Measurements from ENCODE around the gene TBCB.

TBCB gene

DNA sequence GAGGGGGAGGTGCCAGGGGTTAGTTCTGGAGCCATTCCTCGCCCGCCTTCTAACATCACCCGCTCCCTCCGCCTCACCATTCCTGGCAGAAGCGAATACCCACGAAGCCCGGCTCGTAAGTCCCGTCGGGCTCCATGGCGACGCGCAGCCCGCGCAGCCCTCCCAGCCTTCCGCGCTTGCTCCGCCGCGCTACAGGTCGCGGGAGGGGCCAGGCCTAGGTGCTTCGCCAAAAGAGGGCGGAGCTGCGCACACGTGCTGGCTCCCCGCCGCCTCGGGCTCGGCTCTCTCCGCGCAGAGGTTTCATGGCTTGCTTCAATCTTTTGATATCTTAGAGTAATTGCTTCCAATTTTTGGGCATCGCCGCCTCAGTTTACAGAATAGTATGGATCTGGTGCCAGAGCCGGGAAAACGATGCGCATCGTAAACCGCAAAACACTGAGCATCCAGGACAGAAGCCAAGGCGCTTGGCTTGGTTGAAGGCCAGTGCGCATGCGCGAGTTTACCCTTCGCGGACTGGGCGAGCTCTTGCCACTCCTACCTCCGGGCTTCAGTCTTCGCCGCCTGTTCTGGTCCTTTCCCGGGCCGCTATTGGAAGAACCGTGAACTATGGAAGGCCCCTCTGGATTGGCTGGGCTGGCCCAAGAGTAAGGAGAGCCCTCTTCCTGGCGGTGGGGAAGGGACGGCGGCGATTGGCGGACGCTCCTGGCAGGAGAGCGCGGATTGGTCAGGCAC lies 381 bp upstream of the TBCB start, which contains the start of gene POLR2I:
POLR2I (minus strand) TSS at position 155 of the 732 bp plus-strand sequence; CDS start at position 136, 19 bp downstream.
- peak; percentile 100 for DNase-seq (ENCODE audit: low read depth, low spot score)
- TF ChIP-seq, protein P1, sequence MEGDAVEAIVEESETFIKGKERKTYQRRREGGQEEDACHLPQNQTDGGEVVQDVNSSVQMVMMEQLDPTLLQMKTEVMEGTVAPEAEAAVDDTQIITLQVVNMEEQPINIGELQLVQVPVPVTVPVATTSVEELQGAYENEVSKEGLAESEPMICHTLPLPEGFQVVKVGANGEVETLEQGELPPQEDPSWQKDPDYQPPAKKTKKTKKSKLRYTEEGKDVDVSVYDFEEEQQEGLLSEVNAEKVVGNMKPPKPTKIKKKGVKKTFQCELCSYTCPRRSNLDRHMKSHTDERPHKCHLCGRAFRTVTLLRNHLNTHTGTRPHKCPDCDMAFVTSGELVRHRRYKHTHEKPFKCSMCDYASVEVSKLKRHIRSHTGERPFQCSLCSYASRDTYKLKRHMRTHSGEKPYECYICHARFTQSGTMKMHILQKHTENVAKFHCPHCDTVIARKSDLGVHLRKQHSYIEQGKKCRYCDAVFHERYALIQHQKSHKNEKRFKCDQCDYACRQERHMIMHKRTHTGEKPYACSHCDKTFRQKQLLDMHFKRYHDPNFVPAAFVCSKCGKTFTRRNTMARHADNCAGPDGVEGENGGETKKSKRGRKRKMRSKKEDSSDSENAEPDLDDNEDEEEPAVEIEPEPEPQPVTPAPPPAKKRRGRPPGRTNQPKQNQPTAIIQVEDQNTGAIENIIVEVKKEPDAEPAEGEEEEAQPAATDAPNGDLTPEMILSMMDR (IDR thresholded peaks at IDR 0.05; ENCODE audit: low read depth, low read length) = no peak
- in situ Hi-C loops (cut with HindIII; ENCODE audit: low sequenced_read_pairs) = no loop called here

GRCh38 chr19:36116344-36116637 lies 1.0 kb downstream of the TBCB start:
- in situ Hi-C loops (cut with HindIII; ENCODE audit: low sequenced_read_pairs) = no loop called here
- DNase-seq (ENCODE audit: low read depth, low spot score) = no peak
- peak overlapping the region; percentile 76 for H3K4me3 ChIP-seq (ENCODE audit: low read depth, low read length)
- TF ChIP-seq, protein P1 (IDR thresholded peaks at IDR 0.05; ENCODE audit: low read depth, low read length) = no peak

More for the DNA sequence above, 381 bp upstream of the TBCB start, which contains the start of gene POLR2I:
- H3K4me3 ChIP-seq (ENCODE audit: low read depth, low read length) = peak within 1 kb of the TSS; percentile 95

DNA sequence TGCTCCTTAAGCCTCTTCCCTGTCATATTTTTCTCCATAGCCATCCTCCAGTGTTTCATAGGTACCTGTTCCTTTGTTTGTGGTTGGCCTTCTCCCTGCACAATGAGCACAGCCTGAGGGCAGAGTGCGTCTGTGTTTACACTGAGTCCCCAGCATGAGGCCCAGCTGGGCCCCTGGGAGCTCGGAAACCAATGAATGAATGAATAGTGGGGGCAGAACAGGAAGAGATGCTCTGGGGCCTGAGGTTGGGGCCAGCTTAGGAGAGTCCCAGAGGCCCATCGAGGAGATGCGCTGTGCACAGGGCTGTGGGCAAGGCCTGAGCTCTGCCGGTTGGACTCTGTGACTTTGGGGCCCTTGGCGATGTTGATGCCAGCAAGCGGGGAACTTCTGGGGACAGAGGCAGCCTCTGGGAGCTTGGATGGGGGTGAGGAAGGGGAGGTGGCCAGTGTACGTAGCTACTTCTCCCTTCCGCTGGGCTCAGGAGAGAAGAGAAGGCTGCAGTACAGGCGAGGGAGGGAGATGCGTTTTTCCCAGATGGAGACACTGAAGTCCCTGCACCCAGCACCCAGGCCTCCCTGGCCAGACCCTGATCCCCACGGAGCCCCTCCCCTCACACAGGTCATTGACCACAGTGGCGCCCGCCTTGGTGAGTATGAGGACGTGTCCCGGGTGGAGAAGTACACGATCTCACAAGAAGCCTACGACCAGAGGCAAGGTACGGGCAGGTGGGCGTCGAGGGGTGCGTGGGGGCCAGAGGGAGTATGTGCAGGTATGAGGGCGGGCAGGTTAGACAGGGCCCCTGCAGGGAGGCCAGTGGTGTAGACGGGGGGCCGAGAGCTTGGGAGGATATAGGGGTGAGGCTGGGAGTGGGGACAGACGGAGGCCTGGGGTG lies 5.1 kb downstream of the TBCB start:
- in situ Hi-C loops (cut with HindIII; ENCODE audit: low sequenced_read_pairs) = no loop called here
- H3K4me3 ChIP-seq (ENCODE audit: low read depth, low read length) = no peak overlapping the region
- TF ChIP-seq, protein P1 (IDR thresholded peaks at IDR 0.05; ENCODE audit: low read depth, low read length) = no peak
- no peak for DNase-seq (ENCODE audit: low read depth, low spot score)

- no peak overlapping the region for H3K4me3 ChIP-seq (ENCODE audit: low read depth, low read length)
- DNase-seq (ENCODE audit: low read depth, low spot score) = no peak
- TF ChIP-seq, protein P1 (IDR thresholded peaks at IDR 0.05; ENCODE audit: low read depth, low read length) = no peak
- in situ Hi-C loops (cut with HindIII; ENCODE audit: low sequenced_read_pairs) = no loop called here
Measured at GRCh38 chr19:36120984-36121358, 5.7 kb downstream of the TBCB start.

DNA sequence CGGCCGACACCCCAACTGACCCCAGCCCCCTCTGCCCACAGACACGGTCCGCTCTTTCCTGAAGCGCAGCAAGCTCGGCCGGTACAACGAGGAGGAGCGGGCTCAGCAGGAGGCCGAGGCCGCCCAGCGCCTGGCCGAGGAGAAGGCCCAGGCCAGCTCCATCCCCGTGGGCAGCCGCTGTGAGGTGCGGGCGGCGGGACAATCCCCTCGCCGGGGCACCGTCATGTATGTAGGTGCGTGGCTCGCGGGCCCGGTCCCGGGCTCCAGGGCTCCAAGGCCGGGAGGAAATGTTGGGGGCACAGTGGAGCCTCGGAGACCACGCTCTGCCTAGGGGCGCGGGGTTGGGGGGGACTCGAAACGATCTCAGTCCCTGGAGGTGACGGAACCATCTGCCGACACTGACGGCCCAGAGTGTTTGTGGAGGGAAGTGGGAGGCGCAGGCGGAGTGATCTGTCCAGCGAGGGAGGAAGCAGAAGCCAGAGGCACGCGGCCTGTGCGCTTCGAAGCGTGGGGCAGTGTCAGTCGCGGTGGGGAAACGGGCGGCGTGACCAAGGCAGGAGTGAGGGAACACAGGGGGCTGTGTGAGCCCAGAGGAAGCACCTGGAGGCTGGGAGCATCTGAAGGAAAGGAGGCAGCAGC lies 6.3 kb downstream of the TBCB start:
- in situ Hi-C loops (cut with HindIII; ENCODE audit: low sequenced_read_pairs) = no loop called here
- H3K4me3 ChIP-seq (ENCODE audit: low read depth, low read length) = no peak overlapping the region
- TF ChIP-seq, protein P1 (IDR thresholded peaks at IDR 0.05; ENCODE audit: low read depth, low read length) = no peak
- no peak for DNase-seq (ENCODE audit: low read depth, low spot score)

GRCh38 chr19:36125557-36125956 lies 10.3 kb downstream of the TBCB start:
- TF ChIP-seq, protein P1 (IDR thresholded peaks at IDR 0.05; ENCODE audit: low read depth, low read length) = no peak
- no peak for DNase-seq (ENCODE audit: low read depth, low spot score)
- in situ Hi-C loops (cut with HindIII; ENCODE audit: low sequenced_read_pairs) = no loop called here
- H3K4me3 ChIP-seq (ENCODE audit: low read depth, low read length) = no peak overlapping the region
